Neuron (in vitro differentiated cells): ENCODE measurements around the gene TCF7.

ENCODE experiments used
- H2AFZ ChIP-seq: one replicate; pipeline ENCODE4 v1.6.1; 2013; ENCODE audit warnings: low read depth, mild to moderate bottlenecking, inconsistent platforms, low read length, moderate library complexity
- H3K27me3 ChIP-seq: one replicate; pipeline ENCODE4 v1.6.1; 2013; ENCODE audit warnings: low read length; ENCODE audit not compliant: insufficient read depth
- H3K36me3 ChIP-seq: one replicate; pipeline ENCODE4 v1.6.1; 2013; ENCODE audit warnings: low read length; ENCODE audit not compliant: insufficient read depth
- H3K4me1 ChIP-seq: one replicate; pipeline ENCODE4 v1.6.1; 2013; ENCODE audit warnings: low read length; ENCODE audit not compliant: insufficient read depth
- H3K4me3 ChIP-seq: 2 replicates; pipeline ENCODE4 v1.5.1; 2013; ENCODE audit warnings: mild to moderate bottlenecking, low read length, moderate library complexity
- H3K9me3 ChIP-seq: one replicate; pipeline ENCODE4 v1.6.1; 2013; ENCODE audit warnings: low read length

Gene TCF7

GRCh38 chr5:134097211-134097749 lies 17.2 kb upstream of the TCF7 start:
- Histone ChIP-seq H3K36me3 (no peaks in the 10 kb centered on the region), H2AFZ (no peak overlapping the region), H3K27me3 (no peaks in the 10 kb centered on the region), H3K9me3 (no peaks in the 10 kb centered on the region), H3K4me1 (peaks cover 5% of the 10 kb centered on the region), H3K4me3 (no peak overlapping the region)

- H3K9me3 ChIP-seq = no peaks in the 10 kb centered on the region
- H3K36me3 ChIP-seq = no peaks in the 10 kb centered on the region
- H3K4me3 ChIP-seq = no peak overlapping the region
- no peaks in the 10 kb centered on the region for H3K27me3 ChIP-seq
- H2AFZ ChIP-seq = no peak overlapping the region
- peaks cover 5% of the 10 kb centered on the region for H3K4me1 ChIP-seq
These were observed 15.8 kb upstream of the TCF7 start for GRCh38 chr5:134098690-134099089.

GRCh38 chr5:134099288-134099872 lies 15.1 kb upstream of the TCF7 start:
- Histone ChIP-seq H3K36me3 (no peaks in the 10 kb centered on the region), H3K27me3 (no peaks in the 10 kb centered on the region), H2AFZ (no peak overlapping the region), H3K4me3 (no peak overlapping the region), H3K9me3 (no peaks in the 10 kb centered on the region), H3K4me1 (peaks cover 5% of the 10 kb centered on the region)

- no peaks in the 10 kb centered on the region for H3K9me3 ChIP-seq
- no peak overlapping the region for H3K4me3 ChIP-seq
- no peak overlapping the region for H2AFZ ChIP-seq
- H3K4me1 ChIP-seq = peaks cover 5% of the 10 kb centered on the region
- no peaks in the 10 kb centered on the region for H3K27me3 ChIP-seq
- no peaks in the 10 kb centered on the region for H3K36me3 ChIP-seq
These were observed 14.6 kb upstream of the TCF7 start for GRCh38 chr5:134099939-134100282.

GRCh38 chr5:134100283-134101091 lies 14.0 kb upstream of the TCF7 start:
- Histone ChIP-seq H2AFZ (no peak overlapping the region), H3K4me1 (peaks cover 5% of the 10 kb centered on the region), H3K36me3 (no peaks in the 10 kb centered on the region), H3K4me3 (no peak overlapping the region), H3K9me3 (no peaks in the 10 kb centered on the region), H3K27me3 (no peaks in the 10 kb centered on the region)

GRCh38 chr5:134101686-134102439 lies 12.6 kb upstream of the TCF7 start:
- Histone ChIP-seq H3K9me3 (no peaks in the 10 kb centered on the region), H3K4me1 (peaks cover 5% of the 10 kb centered on the region), H2AFZ (no peak overlapping the region), H3K4me3 (no peak overlapping the region), H3K27me3 (peaks cover under 1% of the 10 kb centered on the region), H3K36me3 (no peaks in the 10 kb centered on the region)

- Histone ChIP-seq H3K36me3 (no peaks in the 10 kb centered on the region), H3K4me3 (no peak overlapping the region), H3K27me3 (peaks cover 9% of the 10 kb centered on the region), H3K4me1 (peaks cover 5% of the 10 kb centered on the region), H3K9me3 (no peaks in the 10 kb centered on the region), H2AFZ (no peak overlapping the region)
These were observed 11.1 kb upstream of the TCF7 start for GRCh38 chr5:134103397-134103796.

- Histone ChIP-seq H3K4me1 (peaks cover 5% of the 10 kb centered on the region), H3K36me3 (no peaks in the 10 kb centered on the region), H3K4me3 (no peak overlapping the region), H3K27me3 (peaks cover 9% of the 10 kb centered on the region), H3K9me3 (no peaks in the 10 kb centered on the region), H2AFZ (no peak overlapping the region)
These were observed 10.4 kb upstream of the TCF7 start for GRCh38 chr5:134103998-134104654.

- Histone ChIP-seq H3K27me3 (peaks cover 28% of the 10 kb centered on the region), H2AFZ (no peak overlapping the region), H3K9me3 (no peaks in the 10 kb centered on the region), H3K36me3 (no peaks in the 10 kb centered on the region), H3K4me3 (no peak overlapping the region), H3K4me1 (peaks cover 8% of the 10 kb centered on the region)
These were observed 7.3 kb upstream of the TCF7 start for GRCh38 chr5:134106991-134107701.

GRCh38 chr5:134107779-134108178 lies 6.7 kb upstream of the TCF7 start:
- Histone ChIP-seq H3K27me3 (peaks cover 34% of the 10 kb centered on the region), H3K4me1 (peaks cover 8% of the 10 kb centered on the region), H3K4me3 (no peak overlapping the region), H3K36me3 (no peaks in the 10 kb centered on the region), H2AFZ (no peak overlapping the region), H3K9me3 (no peaks in the 10 kb centered on the region)

- Histone ChIP-seq H3K27me3 (peaks cover 37% of the 10 kb centered on the region), H3K4me3 (no peak overlapping the region), H2AFZ (no peak overlapping the region), H3K36me3 (no peaks in the 10 kb centered on the region), H3K9me3 (no peaks in the 10 kb centered on the region), H3K4me1 (peaks cover 8% of the 10 kb centered on the region)
These were observed 4.1 kb upstream of the TCF7 start for GRCh38 chr5:134110382-134110781.
